HUES6 (cell line): ENCODE data around the gene FKBP5.
"Not testable (repeated sequence)": the region's sequence is repeated elsewhere in the genome, so short reads cannot be mapped to it uniquely, and the experiment has no call there.

ENCODE experiments used
- H3K27ac ChIP-seq: 2 replicates; pipeline ENCODE4 v1.7.0; 2013; ENCODE audit warnings: low read depth, mild to moderate bottlenecking, low read length, inconsistent platforms
- H3K27me3 ChIP-seq: 2 replicates; pipeline ENCODE4 v1.6.1; 2013; ENCODE audit warnings: low read length; ENCODE audit not compliant: control insufficient read depth, insufficient read depth
- H3K36me3 ChIP-seq: 2 replicates; pipeline ENCODE4 v1.6.1; 2013; ENCODE audit warnings: low read length; ENCODE audit not compliant: control insufficient read depth, insufficient read depth
- H3K4me1 ChIP-seq: 2 replicates; pipeline ENCODE4 v1.6.1; 2013; ENCODE audit warnings: low read length; ENCODE audit not compliant: control insufficient read depth, insufficient read depth
- H3K4me3 ChIP-seq: 2 replicates; pipeline ENCODE4 v1.5.1; 2013; ENCODE audit warnings: low read depth, low read length
- H3K9ac ChIP-seq: one replicate; pipeline ENCODE4 v1.6.1; 2013; ENCODE audit warnings: mild to moderate bottlenecking, low read length
- H3K9me3 ChIP-seq: 2 replicates; pipeline ENCODE4 v1.6.1; 2013; ENCODE audit warnings: low read depth, low read length; ENCODE audit not compliant: control insufficient read depth, insufficient read depth

FKBP5 gene

GRCh38 chr6:35598621-35599020, 90.1 kb downstream of the FKBP5 start:
- H3K27me3 ChIP-seq, H3K4me3 ChIP-seq, H3K9me3 ChIP-seq, H3K27ac ChIP-seq, H3K9ac ChIP-seq: not testable (repeated sequence)
- Histone ChIP-seq H3K36me3 (peaks cover 18% of the 10 kb centered on the region; the same call in 1 of the 2 replicates), H3K4me1 (peaks cover 21% of the 10 kb centered on the region)

DNA sequence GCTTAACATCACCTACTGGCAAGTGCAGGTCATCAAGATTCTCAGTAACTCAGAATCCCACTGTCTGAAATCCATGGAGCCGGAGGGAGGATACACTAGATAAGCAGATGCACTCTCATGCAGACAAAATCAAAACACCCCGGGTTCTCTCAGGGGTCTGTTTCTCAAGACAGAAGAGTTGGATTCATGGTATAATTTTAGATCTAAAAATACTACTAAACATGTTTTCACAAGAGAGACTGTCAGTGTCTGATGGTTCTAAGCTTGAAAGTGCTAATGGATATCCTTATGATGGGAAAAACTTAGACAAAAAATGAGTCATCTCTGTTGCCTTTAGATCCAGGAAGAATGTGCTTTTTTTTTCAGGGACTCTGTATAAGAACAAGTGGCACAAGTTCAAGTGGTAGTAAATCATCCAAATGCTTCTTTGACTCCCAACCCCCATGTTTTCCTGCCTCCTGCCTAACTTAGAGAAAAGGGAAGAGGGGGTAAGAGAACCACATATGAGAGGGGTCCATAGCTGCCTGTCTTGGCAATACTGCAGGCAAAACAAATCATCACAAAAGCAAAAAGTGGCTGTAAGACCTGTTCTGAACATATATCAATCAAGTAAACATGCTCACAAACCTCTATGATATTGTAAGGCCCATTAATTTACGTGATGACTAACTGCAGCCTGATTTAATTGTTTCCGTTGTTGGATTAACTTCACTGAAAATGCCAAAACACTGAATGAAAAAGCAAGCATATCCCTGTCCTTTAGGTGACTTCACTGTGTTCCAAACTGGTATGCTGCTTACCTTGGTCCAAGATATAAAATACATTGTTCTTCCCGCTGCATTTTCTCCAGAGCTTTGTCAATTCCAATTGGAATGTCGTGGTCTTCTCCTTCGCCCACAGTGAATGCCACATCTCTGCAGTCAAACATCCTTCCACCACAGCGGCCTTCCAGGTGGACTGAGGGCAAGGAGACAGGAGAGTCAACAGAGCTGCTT, 92.0 kb downstream of the FKBP5 start:
- Histone ChIP-seq H3K4me1 (peaks cover 13% of the 10 kb centered on the region), H3K27ac (no peak overlapping the region), H3K9ac (no peak overlapping the region), H3K36me3 (peaks cover 18% of the 10 kb centered on the region; the same call in 1 of the 2 replicates), H3K4me3 (no peak overlapping the region), H3K27me3 (no peaks in the 10 kb centered on the region), H3K9me3 (no peaks in the 10 kb centered on the region)

GRCh38 chr6:35594503-35595186, 94.1 kb downstream of the FKBP5 start:
- Histone ChIP-seq H3K4me3 (no peak overlapping the region), H3K9ac (no peak overlapping the region), H3K4me1 (peaks cover 3% of the 10 kb centered on the region; the same call in 1 of the 2 replicates), H3K9me3 (no peaks in the 10 kb centered on the region), H3K27me3 (no peaks in the 10 kb centered on the region), H3K27ac (no peak overlapping the region), H3K36me3 (peaks cover 20% of the 10 kb centered on the region)

- Histone ChIP-seq H3K36me3 (peaks cover 24% of the 10 kb centered on the region), H3K4me1 (peaks cover 3% of the 10 kb centered on the region; the same call in 1 of the 2 replicates), H3K27ac (no peak overlapping the region), H3K27me3 (no peaks in the 10 kb centered on the region), H3K9ac (no peak overlapping the region), H3K9me3 (no peaks in the 10 kb centered on the region), H3K4me3 (no peak overlapping the region)
These were observed 96.5 kb downstream of the FKBP5 start for GRCh38 chr6:35592178-35592577.

- Histone ChIP-seq H3K4me3 (no peak overlapping the region), H3K36me3 (peaks cover 14% of the 10 kb centered on the region), H3K27me3 (no peaks in the 10 kb centered on the region), H3K9me3 (no peaks in the 10 kb centered on the region), H3K9ac (no peak overlapping the region), H3K4me1 (peaks cover 3% of the 10 kb centered on the region; the same call in 1 of the 2 replicates), H3K27ac (no peak overlapping the region)
These were observed 98.1 kb downstream of the FKBP5 start for GRCh38 chr6:35590622-35591066.

DNA sequence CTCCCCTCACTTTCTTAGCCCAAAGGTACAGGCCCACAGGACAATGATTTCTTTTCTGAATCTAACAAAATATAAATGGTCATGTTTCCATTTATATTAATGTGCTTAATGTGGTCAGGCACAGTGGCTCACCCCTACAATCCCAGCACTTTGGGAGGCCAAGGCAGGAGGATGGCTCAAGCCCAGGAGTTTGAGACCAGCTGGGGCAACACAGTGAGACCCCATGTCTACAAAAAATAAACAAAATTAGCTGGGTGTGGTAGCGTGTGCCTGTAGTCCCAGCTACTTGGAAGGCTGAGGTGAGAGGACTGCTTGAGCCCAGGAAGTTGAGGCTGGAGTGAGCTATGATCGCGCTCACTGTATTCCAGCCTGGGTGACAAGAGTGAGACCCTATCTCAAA, 98.8 kb downstream of the FKBP5 start:
- no peaks in the 10 kb centered on the region for H3K27me3 ChIP-seq
- H3K9me3 ChIP-seq, result no peaks in the 10 kb centered on the region
- H3K9ac ChIP-seq, result no peak overlapping the region
- no peak overlapping the region for H3K4me3 ChIP-seq
- peaks cover 12% of the 10 kb centered on the region for H3K36me3 ChIP-seq
- H3K4me1 ChIP-seq, result peaks cover 3% of the 10 kb centered on the region; the same call in 1 of the 2 replicates
- H3K27ac ChIP-seq, result no peak overlapping the region

GRCh38 chr6:35589201-35589739, 99.4 kb downstream of the FKBP5 start:
- Histone ChIP-seq H3K4me1 (peaks cover 3% of the 10 kb centered on the region; the same call in 1 of the 2 replicates), H3K36me3 (peaks cover 6% of the 10 kb centered on the region), H3K27ac (no peak overlapping the region), H3K9ac (no peak overlapping the region), H3K27me3 (no peaks in the 10 kb centered on the region), H3K9me3 (no peaks in the 10 kb centered on the region), H3K4me3 (no peak overlapping the region)

GRCh38 chr6:35587167-35587566, 101.5 kb downstream of the FKBP5 start:
- H3K36me3 ChIP-seq, result peaks cover 6% of the 10 kb centered on the region

DNA sequence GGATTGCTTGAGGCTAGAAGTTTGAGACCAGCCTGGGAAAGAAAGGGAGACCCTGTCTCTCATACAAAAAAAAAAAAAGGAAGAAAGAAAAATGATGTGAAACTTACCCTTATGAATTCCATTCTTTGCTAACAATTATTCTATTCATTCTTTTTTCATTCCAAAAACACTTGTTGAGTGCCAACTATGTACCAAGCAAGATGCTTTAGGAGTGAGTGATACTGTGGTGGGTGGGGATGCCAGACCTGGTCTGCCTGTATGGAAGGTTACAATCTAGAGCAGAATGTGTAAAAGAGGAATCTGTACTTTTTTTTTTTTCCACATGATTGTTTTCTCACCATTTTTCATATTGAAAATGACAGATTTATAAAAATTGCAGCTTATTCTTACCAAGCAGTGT, 102.2 kb downstream of the FKBP5 start:
- Histone ChIP-seq H3K4me3 (no peak overlapping the region), H3K4me1 (no peaks in the 10 kb centered on the region), H3K27me3 (no peaks in the 10 kb centered on the region), H3K9ac (no peak overlapping the region), H3K36me3 (peaks cover 6% of the 10 kb centered on the region), H3K9me3 (no peaks in the 10 kb centered on the region), H3K27ac (no peak overlapping the region)

More at GRCh38 chr6:35587167-35587566, 101.5 kb downstream of the FKBP5 start:
- Histone ChIP-seq H3K27ac (no peak overlapping the region), H3K27me3 (no peaks in the 10 kb centered on the region), H3K4me3 (no peak overlapping the region), H3K9ac (no peak overlapping the region), H3K9me3 (no peaks in the 10 kb centered on the region), H3K4me1 (no peaks in the 10 kb centered on the region)

DNA sequence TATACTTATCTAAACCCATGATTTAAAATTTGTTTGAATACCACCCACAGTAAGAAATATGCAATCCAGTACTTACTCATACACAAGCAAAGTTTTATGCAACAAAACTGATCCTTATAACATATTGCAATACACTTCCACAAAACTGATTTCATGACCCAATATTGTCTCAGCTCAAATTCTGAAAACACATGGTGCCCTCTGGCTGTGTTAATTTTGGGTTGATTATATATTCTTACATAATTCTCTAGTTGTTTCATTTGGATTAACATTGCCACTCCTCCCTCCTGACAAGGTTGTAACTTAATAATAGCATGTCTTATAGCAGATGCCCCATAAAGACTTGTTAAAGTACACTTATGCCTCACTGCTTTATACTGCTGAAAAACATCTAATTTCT, 103.1 kb downstream of the FKBP5 start:
- Histone ChIP-seq H3K9ac (no peak overlapping the region), H3K27ac (no peak overlapping the region), H3K36me3 (peaks cover 6% of the 10 kb centered on the region), H3K4me1 (no peaks in the 10 kb centered on the region), H3K4me3 (no peak overlapping the region), H3K27me3 (no peaks in the 10 kb centered on the region), H3K9me3 (no peaks in the 10 kb centered on the region)
